Fibroblast of skin of right biceps (primary cell): ENCODE data around the gene RYR1.
A peak's percentile ranks its signal among the peaks of the same experiment; 100 is the strongest.
"Not testable (repeated sequence)": the region's sequence is repeated elsewhere in the genome, so short reads cannot be mapped to it uniquely, and the experiment has no call there.

Source experiments
- DNase-seq: peaks from one replicate; pipeline ENCODE4 v3.0.0-alpha.2; 2013

RYR1 gene

GRCh38 chr19:38544569-38545315 lies 111.3 kb downstream of the RYR1 start:
- no peak for DNase-seq

- DNase-seq, result peak; percentile 6
Observed at GRCh38 chr19:38545596-38545995, 112.1 kb downstream of the RYR1 start.

GRCh38 chr19:38547421-38547820 lies 113.9 kb downstream of the RYR1 start:
- DNase-seq, result no peak

GRCh38 chr19:38549061-38549460 lies 115.6 kb downstream of the RYR1 start:
- no peak for DNase-seq

GRCh38 chr19:38549942-38550341 lies 116.5 kb downstream of the RYR1 start:
- no peak for DNase-seq

- DNase-seq, result no peak
Observed at GRCh38 chr19:38550376-38550775, 116.9 kb downstream of the RYR1 start.

GRCh38 chr19:38551450-38551813 lies 117.9 kb downstream of the RYR1 start:
- DNase-seq, result no peak

- not testable (repeated sequence) for DNase-seq
Observed at GRCh38 chr19:38553239-38553638, 119.7 kb downstream of the RYR1 start.

- no peak for DNase-seq
Observed at GRCh38 chr19:38554676-38555141, 121.2 kb downstream of the RYR1 start.

GRCh38 chr19:38555200-38555599 lies 121.7 kb downstream of the RYR1 start:
- DNase-seq, result no peak

- no peak for DNase-seq
Observed at GRCh38 chr19:38556521-38557174, 123.2 kb downstream of the RYR1 start.

GRCh38 chr19:38557205-38557799 lies 123.8 kb downstream of the RYR1 start:
- DNase-seq, result no peak

GRCh38 chr19:38558933-38559332 lies 125.4 kb downstream of the RYR1 start:
- not testable (repeated sequence) for DNase-seq

- no peak for DNase-seq
Observed at GRCh38 chr19:38559428-38560401, 126.2 kb downstream of the RYR1 start.

- no peak for DNase-seq
Observed at GRCh38 chr19:38561053-38561606, 127.6 kb downstream of the RYR1 start.

- DNase-seq, result no peak
Observed at GRCh38 chr19:38561658-38562057, 128.2 kb downstream of the RYR1 start.

GRCh38 chr19:38562096-38562495 lies 128.6 kb downstream of the RYR1 start:
- no peak for DNase-seq

- no peak for DNase-seq
Observed at GRCh38 chr19:38563475-38563874, 130.0 kb downstream of the RYR1 start.

GRCh38 chr19:38564981-38565690 lies 131.6 kb downstream of the RYR1 start:
- DNase-seq, result no peak

- no peak for DNase-seq
Observed at GRCh38 chr19:38565691-38566105, 132.2 kb downstream of the RYR1 start.

- no peak for DNase-seq
Observed at GRCh38 chr19:38569368-38569983, 136.0 kb downstream of the RYR1 start.
